Kidney (tissue), 14 donors: Measurements from ENCODE around the gene NR6A1. TPM values are rescaled to one million over a fixed set of nuclear protein-coding genes. Genes with fewer than 3 reads are reported as not detected.

Source experiments
- DNase-seq, 5 donors: peaks; one replicate each; pipeline ENCODE4 v3.0.0-alpha.2; 2013 to 2020
- FAIRE-seq: peaks from 2 replicates; lab custom pipeline; 2012; peaks lifted over from hg19 to GRCh38; lab: Jason Lieb, UNC
- H3K27ac ChIP-seq, 2 donors: one replicate each; pipeline ENCODE4 v1.7.0; 2013; ENCODE audit warnings: low read depth in 2 of 2, low read length in 2 of 2, inconsistent platforms in 1 of 2
- H3K27me3 ChIP-seq: one replicate; pipeline ENCODE4 v1.7.1; 2013; ENCODE audit warnings: low read length, inconsistent platforms; ENCODE audit not compliant: control insufficient read depth, insufficient read depth
- H3K36me3 ChIP-seq, 3 donors: one replicate each; pipeline versions ENCODE4 v1.7.0 to v1.7.1; 2013; ENCODE audit warnings: low read length in 3 of 3, control low read depth in 1 of 3, inconsistent platforms in 1 of 3; ENCODE audit not compliant: insufficient read depth in 3 of 3, control insufficient read depth in 2 of 3
- H3K4me1 ChIP-seq, 3 donors: one replicate each; pipeline versions ENCODE4 v1.7.0 to v1.7.1; 2013; ENCODE audit warnings: low read length in 3 of 3, inconsistent platforms in 1 of 3, low read depth in 1 of 3; ENCODE audit not compliant: control insufficient read depth in 2 of 3, insufficient read depth in 2 of 3
- H3K4me3 ChIP-seq, 3 donors: one replicate each; pipeline versions ENCODE4 v1.7.0 to v1.8.1; 2013; ENCODE audit warnings: low read length in 3 of 3, control low read depth in 1 of 3, inconsistent platforms in 1 of 3
- H3K9ac ChIP-seq, 3 donors: one replicate each; pipeline versions ENCODE4 v1.7.0 to v1.7.1; 2013; ENCODE audit warnings: low read length in 3 of 3, control low read depth in 1 of 3, inconsistent platforms in 1 of 3
- H3K9me3 ChIP-seq, 3 donors: one replicate each; pipeline versions ENCODE4 v1.7.0 to v1.7.1; 2013; ENCODE audit warnings: low read length in 3 of 3, control low read depth in 1 of 3, inconsistent platforms in 1 of 3; ENCODE audit not compliant: control insufficient read depth in 2 of 3, insufficient read depth in 1 of 3
- intact Hi-C: fragments of 100-400 bp; cut with DNase I; formaldehyde crosslinking; loops from one replicate; pipeline ENCODE4 v1.11.1; 2022
- polyA plus RNA-seq: library from polyadenylated mRNA; stranded (reverse); fragments of 350-450 nt; fragmentation: Illumina TruSeq; extraction: RNeasy Lipid Tissue Mini Kit (QIAGEN cat#74804); gene quantifications from one replicate; pipeline ENCODE4 v1.2.3, GENCODE V29; 2014; ENCODE audit warnings: low read depth, low replicate concordance; ENCODE audit not compliant: insufficient read depth
- total RNA-seq: library from RNA; stranded (reverse); fragmentation: NEBNext Ultra II Directional; extraction: Animal tissue kit (Norgen Biotek cat#: 25700); gene quantifications from one replicate; pipeline ENCODE4 v1.2.1, GENCODE V29; 2021
- TF ChIP-seq, protein P1 (sequence below): IDR thresholded peaks from 3 replicates; pipeline ENCODE4 v1.5.1; 2012; ENCODE audit warnings: mild to moderate bottlenecking, moderate library complexity, borderline replicate concordance; ENCODE audit not compliant: insufficient read depth; ENCODE audit errors: extremely low read depth
- donor health status: control.
- donor health status: control.
- donor health status: control.
- donor health status: control.
- donor health status: control.
- donor health status: DM: yes; HTN: yes; CAD: no.
- donor health status: Normal renal cell carcinoma (clear cell type).

Gene NR6A1
- total and polyA plus RNA-seq, 2 donors from 2014 or later: 1.2 to 3.5 TPM

DNA sequence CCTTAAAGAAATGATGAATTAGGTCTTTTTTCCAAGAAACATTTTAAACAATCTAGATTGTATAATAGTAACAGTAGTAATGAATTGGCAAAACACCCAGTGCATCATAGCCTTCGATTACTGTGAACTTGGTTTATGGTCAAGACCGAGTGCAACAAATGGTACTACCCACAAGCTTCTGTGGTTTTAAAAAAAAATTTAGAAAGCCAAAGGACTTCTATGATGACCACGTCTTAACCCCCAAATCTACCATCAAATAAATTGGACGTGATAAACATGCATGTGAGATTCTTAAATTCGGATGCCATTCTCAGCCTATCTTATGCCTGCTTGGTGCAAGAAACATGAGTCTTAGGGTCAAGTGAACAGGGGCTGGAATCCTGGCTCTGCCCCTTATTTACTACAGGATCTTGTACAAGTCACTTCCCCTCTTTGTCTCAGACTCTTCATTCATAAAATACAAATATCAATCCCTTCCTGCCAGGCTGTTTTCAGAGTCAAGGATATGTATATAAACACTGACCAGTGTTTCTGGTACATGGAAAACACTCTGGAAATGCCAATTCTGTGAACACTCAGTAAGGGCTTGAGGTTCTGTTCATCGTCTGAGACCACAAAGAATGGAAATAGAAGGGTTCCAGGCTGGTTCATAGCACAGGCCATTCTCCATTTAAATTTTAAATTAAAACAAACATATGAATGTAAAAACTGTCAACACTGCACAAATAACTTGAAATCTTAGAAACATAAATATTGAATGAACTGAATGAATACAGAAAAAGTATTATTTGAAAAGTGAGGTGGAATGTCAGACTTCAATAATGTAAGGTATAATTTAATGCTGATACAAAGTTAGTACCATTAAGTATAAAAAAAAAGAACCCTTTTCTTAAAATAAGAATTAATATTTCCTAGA, 107.8 kb downstream of the NR6A1 start:
- Histone ChIP-seq H3K27me3 (no peaks in the 10 kb centered on the region), H3K4me3 (no peak overlapping the region), H3K4me1 (peaks cover 0 to 3% (median 0%) of the 10 kb centered on the region in 3 donors), H3K36me3 (no peaks in the 10 kb centered on the region), H3K27ac (no peak overlapping the region), H3K9ac (no peak overlapping the region), H3K9me3 (no peaks in the 10 kb centered on the region)
- FAIRE-seq (no peak), DNase-seq (peak in 1 of 5 donors; percentile 10)
- intact Hi-C loops: no loop called here
- TF ChIP-seq, protein P1, sequence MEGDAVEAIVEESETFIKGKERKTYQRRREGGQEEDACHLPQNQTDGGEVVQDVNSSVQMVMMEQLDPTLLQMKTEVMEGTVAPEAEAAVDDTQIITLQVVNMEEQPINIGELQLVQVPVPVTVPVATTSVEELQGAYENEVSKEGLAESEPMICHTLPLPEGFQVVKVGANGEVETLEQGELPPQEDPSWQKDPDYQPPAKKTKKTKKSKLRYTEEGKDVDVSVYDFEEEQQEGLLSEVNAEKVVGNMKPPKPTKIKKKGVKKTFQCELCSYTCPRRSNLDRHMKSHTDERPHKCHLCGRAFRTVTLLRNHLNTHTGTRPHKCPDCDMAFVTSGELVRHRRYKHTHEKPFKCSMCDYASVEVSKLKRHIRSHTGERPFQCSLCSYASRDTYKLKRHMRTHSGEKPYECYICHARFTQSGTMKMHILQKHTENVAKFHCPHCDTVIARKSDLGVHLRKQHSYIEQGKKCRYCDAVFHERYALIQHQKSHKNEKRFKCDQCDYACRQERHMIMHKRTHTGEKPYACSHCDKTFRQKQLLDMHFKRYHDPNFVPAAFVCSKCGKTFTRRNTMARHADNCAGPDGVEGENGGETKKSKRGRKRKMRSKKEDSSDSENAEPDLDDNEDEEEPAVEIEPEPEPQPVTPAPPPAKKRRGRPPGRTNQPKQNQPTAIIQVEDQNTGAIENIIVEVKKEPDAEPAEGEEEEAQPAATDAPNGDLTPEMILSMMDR: no peak

DNA sequence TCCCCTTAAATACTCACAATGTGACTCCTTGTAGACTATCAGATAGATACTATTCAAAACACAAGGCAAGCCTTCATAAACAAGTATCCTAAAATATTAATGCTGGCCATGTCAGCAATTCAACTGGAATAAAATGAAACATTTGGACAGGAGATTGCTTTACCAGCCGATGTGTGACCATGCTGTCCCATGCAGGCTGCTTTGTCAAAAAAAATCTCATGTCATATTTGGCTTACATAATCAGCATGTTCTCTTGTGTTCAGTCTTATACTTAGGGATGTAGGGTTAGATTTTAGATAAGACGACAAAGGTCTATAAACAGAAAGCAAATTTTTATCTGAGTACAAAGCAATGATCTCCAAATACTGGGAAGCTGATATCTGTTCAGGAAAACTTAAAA, 108.5 kb downstream of the NR6A1 start:
- Histone ChIP-seq H3K9ac (no peak overlapping the region), H3K4me3 (no peak overlapping the region), H3K27me3 (no peaks in the 10 kb centered on the region), H3K9me3 (no peaks in the 10 kb centered on the region), H3K4me1 (peaks cover 0 to 6% (median 3%) of the 10 kb centered on the region in 3 donors), H3K36me3 (no peaks in the 10 kb centered on the region), H3K27ac (no peak overlapping the region)
- DNase-seq (no peak), FAIRE-seq (no peak)
- TF ChIP-seq, protein P1: no peak
- intact Hi-C loops: no loop called here

DNA sequence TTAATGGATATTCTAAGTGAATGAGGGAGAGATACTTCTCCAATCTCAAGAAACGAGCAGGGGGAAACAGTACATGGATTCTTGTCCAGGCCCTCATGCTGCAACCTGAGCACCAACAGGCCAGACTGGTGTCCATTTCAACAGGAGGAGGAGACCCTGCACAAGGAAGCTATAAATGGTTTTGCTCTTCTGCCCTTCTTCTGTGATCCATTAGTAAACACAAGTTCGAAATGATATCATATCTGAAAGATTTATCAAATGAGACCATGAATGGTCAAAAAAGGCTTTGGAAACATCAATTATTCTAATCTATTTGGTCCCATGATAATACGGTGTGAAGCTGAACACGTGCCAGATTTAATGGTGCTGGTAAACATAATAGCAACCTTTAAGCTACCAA, 109.8 kb downstream of the NR6A1 start:
- Histone ChIP-seq H3K9me3 (no peaks in the 10 kb centered on the region), H3K4me3 (no peak overlapping the region), H3K9ac (peak overlapping the region in 1 of 3 donors; percentile 0), H3K27me3 (no peaks in the 10 kb centered on the region), H3K27ac (no peak overlapping the region), H3K36me3 (no peaks in the 10 kb centered on the region), H3K4me1 (peaks cover 0 to 6% (median 3%) of the 10 kb centered on the region in 3 donors)
- intact Hi-C loops: no loop called here
- no peak for FAIRE-seq
- TF ChIP-seq, protein P1: no peak
- DNase-seq: peak in 4 of 5 donors; percentile 42 to 72 (median 57)
